NCI-H345 treated with DMSO at 0.1 percent for 48 hours (cell line): Measurements from ENCODE around the gene FRMD5.

Experiments
- DNase-seq: peaks from one replicate; lab custom pipeline; 2025; ENCODE audit not compliant: unreplicated experiment; lab: John Stamatoyannopoulos, UW

FRMD5 gene

GRCh38 chr15:43901495-43901894 lies 293.6 kb downstream of the FRMD5 start:
- no peak for DNase-seq

- no peak for DNase-seq
Observed at GRCh38 chr15:43900996-43901395, 294.1 kb downstream of the FRMD5 start.

DNA sequence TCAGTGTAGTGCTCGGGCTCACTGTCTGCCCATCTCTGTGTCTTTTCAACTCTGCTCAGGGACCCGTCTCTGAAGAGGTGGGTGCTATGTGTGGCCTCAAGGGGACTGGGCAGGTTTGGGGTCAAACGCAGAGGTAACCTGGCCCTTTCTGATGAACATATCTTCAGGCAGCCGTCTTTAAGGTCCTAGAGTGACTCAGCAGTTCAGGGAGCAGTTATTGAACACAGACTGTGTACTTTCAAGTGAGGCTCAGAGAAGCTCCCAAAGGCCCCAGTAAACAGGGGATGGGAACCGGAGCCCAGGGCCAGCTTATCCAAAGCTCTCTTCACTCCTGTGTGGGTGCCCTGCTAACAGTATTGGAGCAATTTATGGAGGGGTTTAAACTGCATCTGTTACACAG lies 295.1 kb downstream of the FRMD5 start:
- DNase-seq, result no peak

- no peak for DNase-seq
Observed at GRCh38 chr15:43898891-43899290, 296.2 kb downstream of the FRMD5 start.

DNA sequence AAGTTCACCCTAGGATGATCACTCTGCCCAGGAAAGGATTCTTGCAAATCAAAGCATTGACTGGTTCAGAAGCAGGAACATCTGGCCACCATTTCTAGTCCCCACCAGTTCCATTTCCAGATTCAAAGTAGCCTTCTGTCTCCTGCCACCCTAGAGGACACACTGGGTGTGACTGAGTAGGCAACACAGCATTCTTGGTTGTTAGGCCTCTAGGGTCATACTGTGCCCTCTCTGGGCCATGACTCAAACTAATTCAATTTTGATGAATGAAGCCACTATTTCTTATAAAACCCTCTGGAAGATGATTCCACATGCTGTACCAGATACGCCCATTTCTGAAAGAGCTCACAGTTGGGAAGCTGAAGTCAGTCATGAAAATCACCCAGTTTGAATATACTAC lies 298.5 kb downstream of the FRMD5 start:
- DNase-seq, result no peak

DNA sequence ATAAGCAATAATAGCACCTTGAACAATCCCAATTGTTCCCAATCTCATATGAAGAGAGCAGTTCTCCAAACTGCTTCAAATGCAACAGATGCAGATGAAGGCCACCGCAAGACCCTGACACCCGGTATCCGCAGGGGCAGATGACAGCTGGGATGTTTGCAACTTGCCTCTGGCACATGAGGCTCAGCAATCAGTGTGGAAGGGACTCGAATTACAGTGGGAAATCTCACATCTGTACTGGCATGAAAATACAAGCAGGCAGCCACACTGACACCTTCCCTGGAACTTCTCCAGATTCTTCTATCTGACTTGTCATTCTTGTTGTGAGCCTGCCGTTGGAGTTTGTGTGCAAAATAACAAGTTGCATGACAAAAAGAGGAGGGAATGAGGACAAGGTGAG lies 299.5 kb downstream of the FRMD5 start:
- no peak for DNase-seq

GRCh38 chr15:43893956-43894355 lies 301.1 kb downstream of the FRMD5 start:
- no peak for DNase-seq

DNA sequence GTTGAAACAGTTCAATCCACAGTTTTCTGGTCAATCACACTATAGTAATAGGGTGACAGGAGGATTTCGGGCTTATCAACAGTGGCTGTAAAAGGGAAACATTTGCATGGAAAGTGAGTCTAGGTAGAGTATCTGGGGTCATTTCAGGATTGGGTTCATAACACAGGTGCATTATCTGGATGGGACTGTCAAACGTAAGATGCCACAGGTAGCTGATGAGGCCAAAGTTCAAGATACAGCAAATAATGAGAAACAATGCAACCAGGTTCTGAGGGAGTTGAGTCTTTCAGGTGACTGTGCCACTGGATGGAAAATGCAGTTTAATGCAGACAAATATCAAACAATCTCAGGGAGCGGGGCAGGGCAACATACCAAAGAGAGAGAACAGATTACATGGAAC lies 306.0 kb downstream of the FRMD5 start:
- DNase-seq, result no peak

DNA sequence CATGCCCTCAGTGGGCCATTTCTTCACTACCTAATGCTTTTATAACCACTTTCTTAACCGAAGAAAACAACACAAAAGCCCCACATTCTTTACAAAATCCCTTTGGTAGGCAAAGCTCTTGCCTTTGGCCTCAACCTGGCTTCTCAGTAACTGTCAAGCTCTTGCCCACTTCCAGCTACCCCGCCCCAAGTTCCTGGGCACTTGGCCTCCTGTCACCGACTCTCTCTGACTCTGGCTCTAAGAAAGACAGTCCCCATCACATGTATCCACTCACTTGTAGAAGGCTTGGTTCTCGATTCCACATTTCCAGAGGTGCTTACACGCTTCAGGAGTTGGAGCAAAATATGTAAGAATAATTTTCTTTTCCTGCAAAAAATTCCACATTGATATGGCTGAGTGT lies 307.2 kb downstream of the FRMD5 start:
- no peak for DNase-seq

- DNase-seq, result no peak
Observed at GRCh38 chr15:43886558-43886957, 308.5 kb downstream of the FRMD5 start.

- no peak for DNase-seq
Observed at GRCh38 chr15:43883571-43883970, 311.5 kb downstream of the FRMD5 start.

GRCh38 chr15:43881944-43882343 lies 313.1 kb downstream of the FRMD5 start:
- no peak for DNase-seq

DNA sequence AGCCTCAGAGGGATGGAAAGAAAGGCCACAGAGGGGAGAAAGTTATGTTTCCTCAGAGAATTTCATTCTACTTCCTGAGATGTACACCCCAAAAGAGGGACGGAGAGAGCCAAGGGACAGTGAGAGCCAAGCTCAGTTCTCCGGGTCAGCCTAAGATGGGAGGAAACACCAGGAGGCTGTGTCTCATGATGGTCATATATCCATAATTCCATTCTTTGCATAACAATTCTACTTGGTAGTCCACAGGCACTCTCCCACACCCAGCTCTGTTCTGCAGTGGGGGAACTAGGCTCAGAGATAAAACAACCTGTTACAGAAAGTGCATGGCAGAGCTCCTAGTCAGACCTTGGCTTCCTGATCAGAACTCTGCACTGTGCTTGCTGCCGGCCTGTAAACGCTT lies 313.8 kb downstream of the FRMD5 start:
- DNase-seq, result no peak

DNA sequence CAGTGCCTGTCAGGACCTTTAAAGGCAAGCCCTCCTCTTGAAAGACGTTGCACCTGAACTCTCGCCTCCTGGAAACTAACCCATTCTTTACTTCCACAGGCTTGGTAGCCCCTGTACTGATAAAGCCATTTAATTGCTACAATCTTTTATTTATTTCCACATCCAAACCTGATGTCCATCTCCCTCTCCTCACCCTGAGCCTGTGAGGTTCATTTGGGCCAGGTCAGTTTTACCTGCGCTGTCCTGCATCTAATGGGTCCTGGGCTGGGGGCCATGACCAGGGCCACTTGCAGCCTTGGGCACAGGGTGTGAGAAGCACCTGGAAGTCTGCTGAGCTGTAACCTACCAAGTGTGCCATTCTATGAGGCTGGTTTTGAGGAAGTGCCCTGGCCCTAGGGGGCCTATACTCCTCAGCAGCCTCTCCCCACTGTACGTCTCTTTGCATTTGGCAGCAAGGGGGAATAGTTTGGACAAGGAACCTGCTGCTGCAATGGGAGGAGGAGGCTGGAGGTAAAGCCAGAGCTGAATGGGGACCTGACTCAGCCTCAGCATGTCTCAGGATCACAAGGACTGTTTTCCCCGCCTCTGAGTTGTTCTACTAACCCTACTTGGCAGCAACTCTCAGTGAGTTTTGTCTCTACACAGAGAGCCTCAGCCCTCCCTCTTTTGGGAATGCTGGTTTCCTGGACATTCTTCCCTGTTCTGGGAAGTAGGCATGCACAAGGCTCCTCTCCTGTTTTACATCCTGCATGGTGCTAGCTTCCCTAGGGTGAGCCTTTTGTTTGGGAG lies 314.5 kb downstream of the FRMD5 start:
- DNase-seq, result no peak

GRCh38 chr15:43879386-43880355 lies 315.4 kb downstream of the FRMD5 start:
- DNase-seq, result no peak

DNA sequence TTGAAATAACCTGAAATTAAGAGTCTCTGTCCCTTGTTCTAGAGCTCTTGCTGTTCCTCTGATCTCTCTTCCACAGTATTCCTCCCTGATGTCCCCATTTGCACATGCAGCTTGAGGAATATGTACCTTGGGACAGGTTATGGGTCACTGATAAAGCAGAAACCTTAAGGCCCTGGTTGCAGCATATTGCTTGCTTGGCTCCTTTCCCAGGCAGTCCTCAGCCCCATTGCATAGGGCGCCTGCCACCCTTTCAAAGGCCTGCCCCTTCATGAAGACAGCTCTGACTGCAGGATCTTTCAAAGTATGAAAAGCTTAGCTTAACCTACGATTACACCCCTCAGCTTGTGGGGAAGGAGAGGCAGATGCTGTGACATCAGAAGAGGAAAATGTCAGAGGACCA lies 316.6 kb downstream of the FRMD5 start:
- no peak for DNase-seq

DNA sequence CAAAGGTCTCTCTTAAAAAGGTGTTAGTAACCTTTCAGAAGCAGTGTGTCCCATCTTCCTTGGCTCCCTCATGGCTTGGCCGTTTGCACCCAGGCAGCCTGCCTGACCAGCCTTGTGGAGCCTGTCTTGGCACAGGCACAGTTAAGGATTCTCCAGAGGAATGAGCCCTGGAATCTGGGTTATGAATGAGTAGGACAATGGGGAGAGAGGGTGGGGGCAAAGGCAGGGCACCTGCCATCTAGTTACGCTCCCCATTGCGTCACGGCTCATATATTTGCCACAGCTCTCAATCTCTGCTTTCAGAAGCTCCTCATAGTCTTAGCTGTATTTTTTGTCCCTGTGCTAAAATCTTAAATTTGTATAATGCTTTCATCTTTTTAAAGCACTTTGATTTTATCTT lies 317.7 kb downstream of the FRMD5 start:
- DNase-seq, result no peak

GRCh38 chr15:43876872-43877271 lies 318.2 kb downstream of the FRMD5 start:
- DNase-seq, result no peak

DNA sequence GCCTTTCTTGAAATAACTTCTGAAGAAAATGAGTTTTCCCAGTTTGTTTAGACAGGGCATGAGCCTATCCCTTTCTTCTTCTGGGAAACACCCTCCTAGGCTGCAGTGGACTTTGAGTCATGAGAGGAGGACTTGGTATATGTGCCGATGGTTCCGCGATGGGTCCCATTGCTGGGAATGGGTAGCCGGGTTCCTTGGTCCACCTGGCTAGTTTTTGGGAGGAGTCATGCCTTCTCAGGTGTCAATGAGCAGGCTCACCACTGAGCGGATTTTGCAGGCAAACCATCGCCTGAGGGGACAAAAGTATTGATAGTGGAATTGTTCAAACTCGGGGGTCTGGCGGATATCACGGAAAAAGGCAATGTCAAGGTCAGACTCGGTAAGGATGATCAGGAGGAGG lies 321.4 kb downstream of the FRMD5 start:
- DNase-seq, result no peak

DNA sequence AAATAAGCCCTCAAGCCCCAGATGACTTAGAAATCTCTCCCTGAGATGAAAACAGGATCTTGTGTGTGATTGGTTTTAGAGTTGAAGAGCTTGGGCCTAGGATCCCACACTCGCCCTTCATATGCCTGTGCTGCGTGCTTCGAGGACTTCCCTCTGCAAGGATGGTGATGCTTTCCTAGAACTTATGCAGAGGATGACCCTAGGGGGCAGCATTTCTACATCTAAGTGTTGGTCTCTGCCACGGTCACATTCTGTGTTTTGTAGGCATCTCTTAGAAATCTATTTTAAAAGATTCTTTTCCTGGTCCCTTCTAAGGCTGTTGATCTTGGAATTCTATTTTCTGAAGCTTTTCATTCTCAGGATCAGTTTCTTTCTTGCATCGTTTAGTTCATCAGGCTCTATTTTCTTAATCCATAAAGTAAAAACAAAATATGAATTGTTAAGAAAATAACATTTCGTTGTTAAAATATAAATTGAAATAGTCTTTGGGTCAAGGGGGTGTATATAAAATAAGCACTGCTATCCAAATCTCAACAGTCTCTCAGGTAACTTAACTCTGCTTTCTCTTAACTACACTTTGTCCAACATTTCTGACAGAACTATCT lies 322.6 kb downstream of the FRMD5 start:
- DNase-seq, result no peak

DNA sequence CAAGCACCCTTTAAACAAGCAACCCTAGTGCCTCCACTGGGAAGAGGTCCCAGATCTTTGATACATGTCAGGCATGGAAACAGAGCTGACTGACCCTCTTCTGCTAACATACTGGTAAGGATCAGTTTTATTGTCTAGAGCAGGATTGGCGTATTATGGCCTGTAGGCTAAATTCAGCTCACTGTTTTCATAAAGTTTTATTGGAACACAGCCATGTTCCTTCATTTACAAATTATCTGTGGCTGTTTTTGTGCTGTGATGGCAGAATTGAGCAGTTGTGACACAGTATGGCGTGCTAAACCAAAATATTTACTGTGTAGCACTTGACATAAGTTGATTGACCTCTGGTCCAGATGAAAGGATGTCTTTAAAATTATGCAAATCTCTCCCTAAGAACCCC lies 323.2 kb downstream of the FRMD5 start:
- DNase-seq, result no peak

DNA sequence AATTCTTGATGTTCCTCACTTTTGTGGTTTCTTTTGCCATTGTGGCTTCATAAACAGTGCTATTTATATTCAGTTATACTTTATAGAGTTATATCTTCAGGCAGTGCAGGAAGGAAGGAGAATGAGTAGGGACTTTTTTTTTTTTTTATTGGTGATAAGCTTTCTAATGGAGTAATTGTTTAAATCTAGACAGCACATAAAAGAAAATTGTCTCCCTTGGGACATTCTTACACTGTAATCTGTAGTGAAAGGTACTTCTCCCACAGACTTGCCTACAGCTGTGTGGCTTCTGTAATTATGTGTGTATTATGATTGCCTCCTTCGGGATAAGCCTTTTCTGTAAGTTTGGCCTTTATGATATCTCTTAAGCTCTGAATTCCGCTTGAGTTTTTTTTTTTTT lies 326.7 kb downstream of the FRMD5 start:
- no peak for DNase-seq
